A549 (cell line): ENCODE data around the gene HOXD10.

Experiments
- CEBPB ChIP-seq, 2 experiments: fragments of >200 bp in 1 of 2; sonication (Bioruptor Twin) in 1 of 2; formaldehyde crosslinking in 1 of 2; IDR thresholded peaks; 2 replicates each; pipeline ENCODE4 v1.6.1; 2012 to 2016
- POLR2A ChIP-seq: IDR thresholded peaks from 2 replicates; pipeline ENCODE4 v1.6.1; 2012; ENCODE audit warnings: mild to moderate bottlenecking, low read length
- SMC3 ChIP-seq: fragments of >200 bp; sonication (Bioruptor Twin); formaldehyde crosslinking; IDR thresholded peaks from 3 replicates; pipeline ENCODE4 v1.6.1; 2018; ENCODE audit warnings: inconsistent platforms
- TF ChIP-seq, protein P1 (sequence below): fragments of >200 bp; sonication (Bioruptor Twin); formaldehyde crosslinking; IDR thresholded peaks from 3 replicates; pipeline ENCODE4 v1.5.1; 2016
- TF ChIP-seq, protein P2 (sequence below): fragments of 250-450 bp; sonication (Bioruptor Pico); IDR thresholded peaks from 2 replicates; pipeline ENCODE4 v1.5.0; 2021; ENCODE audit warnings: mild to moderate bottlenecking, moderate library complexity, borderline replicate concordance
- TF ChIP-seq, protein P3 (sequence below): IDR thresholded peaks from 2 replicates; pipeline ENCODE4 v1.6.1; 2012
- TF ChIP-seq, protein P4 (sequence below): IDR thresholded peaks from 2 replicates; pipeline ENCODE4 v1.6.1; 2012; ENCODE audit warnings: low read depth, borderline replicate concordance

DNA sequence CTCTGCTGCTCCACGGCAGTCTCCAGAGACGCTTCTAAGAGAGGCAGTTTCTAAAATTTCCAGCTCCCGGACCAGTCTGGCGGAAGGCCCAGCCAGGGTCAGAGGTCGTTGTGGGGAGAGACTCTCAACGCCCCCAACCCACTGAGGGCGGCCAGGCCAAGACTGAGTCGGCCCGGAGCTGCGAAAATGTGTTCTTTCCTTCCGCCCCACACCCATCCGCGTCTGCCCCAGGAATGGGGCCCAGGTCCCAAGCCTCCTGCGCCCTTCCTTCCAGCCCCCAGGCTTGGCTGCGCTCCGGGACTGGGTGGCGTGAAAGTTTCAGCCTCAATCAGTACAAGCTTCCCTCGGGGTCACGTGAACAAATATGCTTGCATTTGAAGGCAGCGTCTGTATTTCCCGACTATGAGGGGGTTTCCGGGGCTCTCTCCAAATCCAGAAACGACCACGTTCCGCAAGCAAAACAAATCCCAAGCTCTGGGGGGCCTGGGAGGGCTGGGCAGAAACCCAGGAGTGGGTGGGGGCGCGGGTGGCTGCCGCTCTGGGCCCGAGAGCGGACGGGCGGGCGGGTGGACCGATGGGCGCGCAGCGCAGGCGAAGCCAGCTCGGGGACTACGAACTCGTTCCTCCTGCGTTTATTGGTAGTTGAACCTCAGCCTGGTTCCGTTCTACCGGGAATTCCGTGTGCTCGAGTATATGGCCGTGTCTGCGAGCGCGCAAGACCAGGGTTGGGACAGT is 43.8 kb downstream of the HOXD10 start:
- TF ChIP-seq, protein P1, sequence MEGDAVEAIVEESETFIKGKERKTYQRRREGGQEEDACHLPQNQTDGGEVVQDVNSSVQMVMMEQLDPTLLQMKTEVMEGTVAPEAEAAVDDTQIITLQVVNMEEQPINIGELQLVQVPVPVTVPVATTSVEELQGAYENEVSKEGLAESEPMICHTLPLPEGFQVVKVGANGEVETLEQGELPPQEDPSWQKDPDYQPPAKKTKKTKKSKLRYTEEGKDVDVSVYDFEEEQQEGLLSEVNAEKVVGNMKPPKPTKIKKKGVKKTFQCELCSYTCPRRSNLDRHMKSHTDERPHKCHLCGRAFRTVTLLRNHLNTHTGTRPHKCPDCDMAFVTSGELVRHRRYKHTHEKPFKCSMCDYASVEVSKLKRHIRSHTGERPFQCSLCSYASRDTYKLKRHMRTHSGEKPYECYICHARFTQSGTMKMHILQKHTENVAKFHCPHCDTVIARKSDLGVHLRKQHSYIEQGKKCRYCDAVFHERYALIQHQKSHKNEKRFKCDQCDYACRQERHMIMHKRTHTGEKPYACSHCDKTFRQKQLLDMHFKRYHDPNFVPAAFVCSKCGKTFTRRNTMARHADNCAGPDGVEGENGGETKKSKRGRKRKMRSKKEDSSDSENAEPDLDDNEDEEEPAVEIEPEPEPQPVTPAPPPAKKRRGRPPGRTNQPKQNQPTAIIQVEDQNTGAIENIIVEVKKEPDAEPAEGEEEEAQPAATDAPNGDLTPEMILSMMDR = no peak
- TF ChIP-seq POLR2A (no peak), CEBPB (IDR thresholded peaks at IDR 0.05) (no peak), SMC3 (no peak)
- TF ChIP-seq, protein P2, sequence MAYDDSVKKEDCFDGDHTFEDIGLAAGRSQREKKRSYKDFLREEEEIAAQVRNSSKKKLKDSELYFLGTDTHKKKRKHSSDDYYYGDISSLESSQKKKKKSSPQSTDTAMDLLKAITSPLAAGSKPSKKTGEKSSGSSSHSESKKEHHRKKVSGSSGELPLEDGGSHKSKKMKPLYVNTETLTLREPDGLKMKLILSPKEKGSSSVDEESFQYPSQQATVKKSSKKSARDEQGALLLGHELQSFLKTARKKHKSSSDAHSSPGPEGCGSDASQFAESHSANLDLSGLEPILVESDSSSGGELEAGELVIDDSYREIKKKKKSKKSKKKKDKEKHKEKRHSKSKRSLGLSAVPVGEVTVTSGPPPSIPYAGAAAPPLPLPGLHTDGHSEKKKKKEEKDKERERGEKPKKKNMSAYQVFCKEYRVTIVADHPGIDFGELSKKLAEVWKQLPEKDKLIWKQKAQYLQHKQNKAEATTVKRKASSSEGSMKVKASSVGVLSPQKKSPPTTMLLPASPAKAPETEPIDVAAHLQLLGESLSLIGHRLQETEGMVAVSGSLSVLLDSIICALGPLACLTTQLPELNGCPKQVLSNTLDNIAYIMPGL (CRISPR knock-in tag) = no peak
- TF ChIP-seq, protein P3, sequence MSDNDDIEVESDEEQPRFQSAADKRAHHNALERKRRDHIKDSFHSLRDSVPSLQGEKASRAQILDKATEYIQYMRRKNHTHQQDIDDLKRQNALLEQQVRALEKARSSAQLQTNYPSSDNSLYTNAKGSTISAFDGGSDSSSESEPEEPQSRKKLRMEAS = no peak
- TF ChIP-seq, protein P4, sequence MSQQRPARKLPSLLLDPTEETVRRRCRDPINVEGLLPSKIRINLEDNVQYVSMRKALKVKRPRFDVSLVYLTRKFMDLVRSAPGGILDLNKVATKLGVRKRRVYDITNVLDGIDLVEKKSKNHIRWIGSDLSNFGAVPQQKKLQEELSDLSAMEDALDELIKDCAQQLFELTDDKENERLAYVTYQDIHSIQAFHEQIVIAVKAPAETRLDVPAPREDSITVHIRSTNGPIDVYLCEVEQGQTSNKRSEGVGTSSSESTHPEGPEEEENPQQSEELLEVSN = no peak
